ENCODE measurements around the gene CD6. TPM values are rescaled to one million over a fixed set of nuclear protein-coding genes. Genes with fewer than 3 reads are reported as not detected.
A peak's percentile ranks its signal among the peaks of the same experiment; 100 is the strongest.

The CD6 gene
- total and polyA plus RNA-seq, 2 of the 8 experiments (the other 6 are each of a cell fraction or from before 2014, with no cell fraction given) = 0.03 TPM; not detected in 1

DNA sequence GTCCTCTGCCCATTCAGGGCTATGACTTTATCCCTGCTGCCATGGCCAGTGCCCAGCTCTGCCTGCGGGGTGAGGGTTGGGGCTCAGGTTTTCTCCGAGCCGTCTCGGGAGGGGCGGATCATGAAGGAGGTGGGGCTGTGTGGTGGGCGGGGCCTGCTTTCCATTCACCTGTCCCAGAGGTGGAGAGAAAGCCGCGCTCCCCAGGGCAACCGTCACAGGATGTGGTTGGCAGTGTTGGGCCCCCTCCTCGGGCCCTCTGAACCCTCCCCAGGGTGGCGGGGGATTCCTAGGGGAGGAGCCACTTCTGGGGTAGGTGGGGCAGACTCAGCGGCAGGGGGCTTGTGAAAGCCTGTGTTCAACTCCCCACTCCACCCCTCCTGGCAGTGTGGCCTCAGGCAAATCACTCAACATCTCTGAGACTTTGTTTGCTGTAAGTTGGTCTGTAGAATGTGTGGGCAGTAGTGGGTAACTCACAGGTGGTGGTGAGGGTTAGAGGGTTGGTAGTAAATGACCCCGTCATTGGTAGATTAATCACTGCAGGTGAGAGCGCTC is 50.3 kb downstream of the CD6 start:
- Histone ChIP-seq H3K27me3 (replicated peaks in 1 of 4; ENCODE audit: control insufficient read depth in 3 of 4, extremely low read depth in 1 of 4, insufficient read depth in 3 of 4, low read length in 3 of 4) (peaks cover 0 to 7% (median under 1%) of the 10 kb centered on the region in 4 experiments; a peak in 4 of 7 replicates), H2BK15ac (ENCODE audit: low read length) (0 out of 2 replicates have a peak overlapping the region, but pooled peaks have one; percentile 25), H3K4ac (replicated peaks; ENCODE audit: insufficient read length, low read depth, low read length) (no peak overlapping the region), H2BK120ac (replicated peaks; ENCODE audit: low read depth, low read length) (peak overlapping the region; percentile 4), H3K23me2 (ENCODE audit: low read depth, low read length) (peaks cover 6% of the 10 kb centered on the region; the same call in 1 of the 2 replicates), H2AFZ (ENCODE audit: low read length) (0 out of 2 replicates have a peak overlapping the region, but pooled peaks have one; percentile 10), H3K4me2 (ENCODE audit: insufficient read depth in 1 of 2, low read depth in 2 of 2, low read length in 2 of 2) (peak overlapping the region; percentile 56 to 59), H4K8ac (ENCODE audit: extremely low read depth, insufficient read depth, low read length) (no peak overlapping the region), H3K14ac (ENCODE audit: insufficient read length) (no peak overlapping the region), H4K5ac (ENCODE audit: insufficient read length, low read depth, low read length) (no peak overlapping the region), H3K18ac (ENCODE audit: extremely low read depth, low read length) (no peak overlapping the region; the same call in 1 of the 2 replicates), H3K23ac (ENCODE audit: insufficient read length) (no peak overlapping the region), H3K9ac (replicated peaks in 1 of 4; ENCODE audit: extremely low read depth in 1 of 4, low read depth in 3 of 4, low read length in 3 of 4) (no peak overlapping the region), H3K36me3 (ENCODE audit: control insufficient read depth in 2 of 4, insufficient read depth in 4 of 4, low read length in 3 of 4) (no peaks in the 10 kb centered on the region), H4K91ac (replicated peaks; ENCODE audit: insufficient read length, low read length) (peak overlapping the region; percentile 34), H3K79me2 (ENCODE audit: control insufficient read depth in 1 of 2, insufficient read depth in 2 of 2, low read length in 2 of 2) (no peaks in the 10 kb centered on the region), H3K4me1 (replicated peaks in 1 of 4; ENCODE audit: control insufficient read depth in 3 of 4, insufficient read depth in 4 of 4, low read length in 3 of 4) (peaks cover 0 to 11% (median 5%) of the 10 kb centered on the region in 4 experiments; a peak in 6 of 7 replicates), H4K20me1 (replicated peaks in 1 of 2; ENCODE audit: control insufficient read depth in 1 of 2, insufficient read depth in 2 of 2, low read length in 2 of 2) (peaks cover 0 to 2% of the 10 kb centered on the region in 2 experiments), H2BK5ac (ENCODE audit: low read depth, low read length) (no peak overlapping the region), H3K27ac (ENCODE audit: low read depth, low read length) (no peak overlapping the region), H3K79me1 (ENCODE audit: low read depth, low read length) (no peaks in the 10 kb centered on the region), H2BK20ac (ENCODE audit: low read length) (no peak overlapping the region), H2BK12ac (ENCODE audit: low read depth, low read length) (no peak overlapping the region), H3K4me3 (ENCODE audit: extremely low read depth in 1 of 4, insufficient read depth in 2 of 4, low read depth in 3 of 4, low read length in 4 of 4) (peak overlapping the region; percentile 18 to 51 (median 24); a peak in 5 of 8 replicates), H2AK5ac (ENCODE audit: low read depth, low read length) (no peak overlapping the region), H3K9me3 (ENCODE audit: insufficient read depth in 2 of 2, low read depth in 1 of 2, low read length in 1 of 2) (no peaks in the 10 kb centered on the region), H3K56ac (replicated peaks; ENCODE audit: insufficient read length, low read depth, low read length) (no peak overlapping the region)
- WGBS, 2 experiments (ENCODE audit: extremely low coverage in 1 of 2, insufficient coverage in 1 of 2, insufficient read length in 1 of 2, insufficient replicate concordance in 2 of 2, low coverage in 1 of 2, low lambda C conversion rate in 2 of 2, missing lambda C conversion rate in 1 of 2) = 19% methylated on average over 10 of the region's 14 CpGs; no CpG with 5 or more reads in 1 of the 2 experiments
- TF ChIP-seq, protein P1, sequence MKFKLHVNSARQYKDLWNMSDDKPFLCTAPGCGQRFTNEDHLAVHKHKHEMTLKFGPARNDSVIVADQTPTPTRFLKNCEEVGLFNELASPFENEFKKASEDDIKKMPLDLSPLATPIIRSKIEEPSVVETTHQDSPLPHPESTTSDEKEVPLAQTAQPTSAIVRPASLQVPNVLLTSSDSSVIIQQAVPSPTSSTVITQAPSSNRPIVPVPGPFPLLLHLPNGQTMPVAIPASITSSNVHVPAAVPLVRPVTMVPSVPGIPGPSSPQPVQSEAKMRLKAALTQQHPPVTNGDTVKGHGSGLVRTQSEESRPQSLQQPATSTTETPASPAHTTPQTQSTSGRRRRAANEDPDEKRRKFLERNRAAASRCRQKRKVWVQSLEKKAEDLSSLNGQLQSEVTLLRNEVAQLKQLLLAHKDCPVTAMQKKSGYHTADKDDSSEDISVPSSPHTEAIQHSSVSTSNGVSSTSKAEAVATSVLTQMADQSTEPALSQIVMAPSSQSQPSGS (IDR thresholded peaks at IDR 0.05; ENCODE audit: low read length) = no peak
- TF ChIP-seq FOSL1 (IDR thresholded peaks at IDR 0.05; ENCODE audit: insufficient read depth, low read depth, low read length) (no peak), HDAC2 (IDR thresholded peaks at IDR 0.05; ENCODE audit: borderline replicate concordance in 1 of 2, low read depth in 2 of 2, low read length in 2 of 2) (no peak), KDM1A (IDR thresholded peaks at IDR 0.05; ENCODE audit: borderline replicate concordance, low read length) (peak; percentile 31; the same call in 1 of the 2 replicates), ASH2L (IDR thresholded peaks at IDR 0.05; ENCODE audit: low read length) (peak; percentile 17)
- ChIA-PET POLR2A (ENCODE audit: partially characterized antibody) (interaction anchor here (1.6 to 1.7 kb wide), 2 partner anchors 10 to 71 kb away, joined by 4 to 5 read pairs; no protein-coding TSS in a partner anchor), CTCF (ENCODE audit: partially characterized antibody) (interaction anchor here (1.0 kb wide), 1 partner anchor 10 kb away, joined by 4 read pairs; no protein-coding TSS in a partner anchor)
- FAIRE-seq = no peak
- DNase-seq (ENCODE audit: low read depth in 1 of 2, low spot score in 2 of 2) = peak; percentile 34 to 89

Measured in H1 (cell line).